ENCODE measurements around the gene PFKL. TPM values are rescaled to one million over a fixed set of nuclear protein-coding genes. Genes with fewer than 3 reads are reported as not detected.

Gene PFKL
- total and polyA plus RNA-seq, 2 donors (not counting 1 experiment from before 2014, with no cell fraction given), result 54.8 to 125 TPM

DNA sequence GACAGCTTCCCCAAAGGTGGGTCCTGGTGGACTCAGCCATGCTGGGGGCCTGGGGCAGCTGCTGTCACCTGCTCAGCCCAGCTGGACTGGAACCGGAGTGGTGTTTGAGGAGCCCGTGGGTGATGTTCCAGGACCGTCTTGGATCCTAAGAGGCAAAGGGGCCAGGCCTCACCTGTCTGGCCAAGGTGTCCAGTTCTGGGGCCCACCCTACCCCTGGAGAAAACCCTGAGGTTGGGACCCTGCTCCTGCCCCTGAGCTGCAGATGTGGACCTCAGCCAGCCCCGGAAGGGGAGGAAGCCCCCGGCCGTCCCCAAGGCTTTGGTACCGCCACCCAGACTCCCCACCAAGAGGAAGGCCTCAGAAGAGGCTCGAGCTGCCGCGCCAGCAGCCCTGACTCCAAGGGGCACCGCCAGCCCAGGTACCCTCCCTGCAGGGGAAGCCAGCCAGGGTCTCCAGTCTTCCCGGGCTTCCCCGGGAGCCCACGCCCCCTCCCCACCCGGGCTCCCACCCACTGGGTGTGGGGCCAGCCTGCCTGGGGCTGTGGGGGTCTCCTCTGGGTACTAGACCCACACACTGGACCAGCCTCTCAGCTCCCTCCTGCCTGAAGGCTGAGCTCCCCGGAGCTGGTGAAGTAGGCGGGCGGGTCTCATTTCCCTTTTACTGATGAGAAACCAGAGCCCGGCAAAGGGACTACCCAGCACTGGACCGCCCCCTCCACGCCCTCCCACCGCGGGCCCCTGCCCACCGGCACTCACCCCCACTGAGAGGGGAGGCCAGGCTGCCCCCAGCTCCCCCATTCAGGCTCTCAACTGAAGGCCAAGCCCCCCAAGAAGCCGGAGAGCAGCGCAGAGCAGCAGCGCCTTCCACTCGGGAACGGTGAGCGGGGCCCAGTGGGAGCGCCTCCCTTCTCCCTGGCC lies 12.9 kb upstream of the PFKL start:
- H3K9me3 ChIP-seq (ENCODE audit: control insufficient read depth, insufficient read depth, low read depth, low read length), result no peaks in the 10 kb centered on the region
- no peak for DNase-seq (ENCODE audit: low read depth in 2 of 2)
- H3K4me2 ChIP-seq (ENCODE audit: extremely low read depth, insufficient read depth, low read length), result no peak overlapping the region
- no peaks in the 10 kb centered on the region for H3K36me3 ChIP-seq (ENCODE audit: control insufficient read depth, insufficient read depth, low read length)
- no peak overlapping the region for H2AFZ ChIP-seq (ENCODE audit: low read length)
- no peak overlapping the region for H3K4me3 ChIP-seq (replicated peaks in 1 of 4; ENCODE audit: control extremely low read depth in 1 of 4, insufficient read depth in 1 of 4, low read depth in 3 of 4, low read length in 4 of 4)
- H3K4me1 ChIP-seq (ENCODE audit: control insufficient read depth, extremely low read depth, insufficient read depth, low read length), result no peaks in the 10 kb centered on the region
- no peak overlapping the region for H3K27ac ChIP-seq (ENCODE audit: insufficient read depth, low read length)
- TF ChIP-seq EZH2 (IDR thresholded peaks at IDR 0.05; ENCODE audit: low read length, missing control alignments), result no peak
- TF ChIP-seq, protein P1, sequence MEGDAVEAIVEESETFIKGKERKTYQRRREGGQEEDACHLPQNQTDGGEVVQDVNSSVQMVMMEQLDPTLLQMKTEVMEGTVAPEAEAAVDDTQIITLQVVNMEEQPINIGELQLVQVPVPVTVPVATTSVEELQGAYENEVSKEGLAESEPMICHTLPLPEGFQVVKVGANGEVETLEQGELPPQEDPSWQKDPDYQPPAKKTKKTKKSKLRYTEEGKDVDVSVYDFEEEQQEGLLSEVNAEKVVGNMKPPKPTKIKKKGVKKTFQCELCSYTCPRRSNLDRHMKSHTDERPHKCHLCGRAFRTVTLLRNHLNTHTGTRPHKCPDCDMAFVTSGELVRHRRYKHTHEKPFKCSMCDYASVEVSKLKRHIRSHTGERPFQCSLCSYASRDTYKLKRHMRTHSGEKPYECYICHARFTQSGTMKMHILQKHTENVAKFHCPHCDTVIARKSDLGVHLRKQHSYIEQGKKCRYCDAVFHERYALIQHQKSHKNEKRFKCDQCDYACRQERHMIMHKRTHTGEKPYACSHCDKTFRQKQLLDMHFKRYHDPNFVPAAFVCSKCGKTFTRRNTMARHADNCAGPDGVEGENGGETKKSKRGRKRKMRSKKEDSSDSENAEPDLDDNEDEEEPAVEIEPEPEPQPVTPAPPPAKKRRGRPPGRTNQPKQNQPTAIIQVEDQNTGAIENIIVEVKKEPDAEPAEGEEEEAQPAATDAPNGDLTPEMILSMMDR (conservative IDR thresholded peaks at IDR 0.05 in 1 of 2, IDR thresholded peaks at IDR 0.05 in 1 of 2; ENCODE audit: low read depth in 1 of 2, low read length in 2 of 2), result no peak
- no peak overlapping the region for H3K9ac ChIP-seq (ENCODE audit: insufficient read depth, low read length)
- H3K79me2 ChIP-seq (ENCODE audit: control insufficient read depth, insufficient read depth, low read length), result no peaks in the 10 kb centered on the region
- H3K27me3 ChIP-seq (ENCODE audit: control insufficient read depth, insufficient read depth, low read length), result no peaks in the 10 kb centered on the region
- H4K20me1 ChIP-seq (ENCODE audit: control insufficient read depth, extremely low read depth, insufficient read depth, low read length), result no peaks in the 10 kb centered on the region

DNA sequence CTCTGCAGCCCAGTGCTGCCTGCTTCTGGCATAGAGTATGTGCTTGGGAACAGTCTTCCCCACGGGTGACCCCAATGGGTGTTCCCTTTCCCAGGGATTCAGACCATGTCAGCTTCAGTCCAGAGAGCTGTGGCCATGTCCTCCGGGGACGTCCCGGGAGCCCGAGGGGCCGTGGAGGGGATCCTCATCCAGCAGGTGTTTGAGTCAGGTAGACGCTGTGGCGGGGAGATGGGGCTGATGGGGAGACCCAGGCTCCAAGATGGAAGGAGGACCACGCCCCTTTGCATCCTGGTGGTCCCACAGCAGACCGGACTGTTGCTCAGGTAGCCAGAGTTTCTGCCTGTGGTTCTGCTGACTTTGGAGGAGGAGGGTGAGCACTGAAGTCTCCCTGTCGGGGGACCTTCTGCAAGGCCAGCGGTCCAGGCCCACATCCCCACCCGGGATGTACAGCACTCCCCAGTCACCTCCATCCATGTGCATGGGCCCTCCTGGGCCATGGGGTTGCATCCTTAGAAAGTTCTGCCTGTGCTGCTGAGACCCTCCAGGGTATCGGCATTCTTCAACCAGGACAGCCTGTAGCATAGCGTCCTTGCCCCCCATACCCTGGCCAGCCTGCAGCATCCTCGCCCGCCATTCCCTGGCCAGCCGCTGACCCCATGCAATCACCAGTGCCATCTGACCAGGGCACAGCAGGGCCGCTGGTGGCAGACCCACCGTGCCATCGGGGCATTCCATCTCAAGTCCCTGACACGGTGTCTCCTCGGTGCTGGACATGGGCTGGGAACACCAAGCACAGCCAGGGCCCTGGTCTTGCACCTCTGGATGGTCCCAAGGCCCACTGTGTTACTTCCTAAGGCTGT lies 11.4 kb upstream of the PFKL start:
- H2AFZ ChIP-seq (ENCODE audit: low read length), result no peak overlapping the region

More for the DNA sequence above, 11.4 kb upstream of the PFKL start:
- no peaks in the 10 kb centered on the region for H3K27me3 ChIP-seq (ENCODE audit: control insufficient read depth, insufficient read depth, low read length)
- no peaks in the 10 kb centered on the region for H3K9me3 ChIP-seq (ENCODE audit: control insufficient read depth, insufficient read depth, low read depth, low read length)
- no peak for DNase-seq (ENCODE audit: low read depth in 2 of 2)
- no peaks in the 10 kb centered on the region for H3K79me2 ChIP-seq (ENCODE audit: control insufficient read depth, insufficient read depth, low read length)
- H3K4me1 ChIP-seq (ENCODE audit: control insufficient read depth, extremely low read depth, insufficient read depth, low read length), result no peaks in the 10 kb centered on the region
- no peaks in the 10 kb centered on the region for H3K36me3 ChIP-seq (ENCODE audit: control insufficient read depth, insufficient read depth, low read length)
- H3K9ac ChIP-seq (ENCODE audit: insufficient read depth, low read length), result no peak overlapping the region
- H3K4me3 ChIP-seq (replicated peaks in 1 of 4; ENCODE audit: control extremely low read depth in 1 of 4, insufficient read depth in 1 of 4, low read depth in 3 of 4, low read length in 4 of 4), result no peak overlapping the region
- no peak for TF ChIP-seq EZH2 (IDR thresholded peaks at IDR 0.05; ENCODE audit: low read length, missing control alignments)
- TF ChIP-seq, protein P1 (conservative IDR thresholded peaks at IDR 0.05 in 1 of 2, IDR thresholded peaks at IDR 0.05 in 1 of 2; ENCODE audit: low read depth in 1 of 2, low read length in 2 of 2), result no peak
- no peaks in the 10 kb centered on the region for H4K20me1 ChIP-seq (ENCODE audit: control insufficient read depth, extremely low read depth, insufficient read depth, low read length)
- H3K27ac ChIP-seq (ENCODE audit: insufficient read depth, low read length), result no peak overlapping the region
- H3K4me2 ChIP-seq (ENCODE audit: extremely low read depth, insufficient read depth, low read length), result no peak overlapping the region
